GM21825 (cell line): ENCODE results near the gene FOXO6.

Source experiments
- ATAC-seq: cut with Tn5 transposase; IDR thresholded peaks from one replicate; pipeline ENCODE4 v1.9.1; 2021; ENCODE audit warnings: mild to moderate bottlenecking, moderate library complexity; ENCODE audit not compliant: unreplicated experiment

The FOXO6 gene

GRCh38 chr1:41423511-41424191, 62.4 kb downstream of the FOXO6 start:
- ATAC-seq: no peak

DNA sequence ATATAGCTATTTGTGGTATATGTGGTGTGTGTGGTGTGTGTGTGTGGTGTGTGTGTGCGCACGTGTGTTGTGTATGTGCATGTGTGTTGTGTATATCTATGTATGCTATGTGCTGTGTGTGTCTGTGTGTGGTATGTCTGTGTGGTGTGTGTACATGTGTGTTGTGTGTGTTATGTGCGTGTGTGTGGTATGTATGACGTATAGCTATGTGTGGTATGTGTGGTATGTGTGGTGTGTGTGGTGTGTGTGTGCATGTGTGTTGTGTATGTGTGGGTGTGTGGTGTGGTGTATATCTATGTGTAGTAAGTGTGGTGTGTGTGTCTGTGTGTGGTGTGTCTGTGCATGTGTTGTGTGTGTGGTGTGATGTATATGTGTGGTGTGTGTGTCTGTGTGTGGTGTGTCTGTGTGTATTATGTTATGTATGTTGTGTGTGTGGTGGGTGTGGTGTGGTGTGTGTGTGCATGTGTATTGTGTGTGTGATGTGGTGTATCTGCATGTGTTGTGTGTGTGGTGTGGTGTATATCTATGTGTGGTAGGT, 63.4 kb downstream of the FOXO6 start:
- ATAC-seq: no peak

GRCh38 chr1:41425369-41425768, 64.1 kb downstream of the FOXO6 start:
- ATAC-seq: no peak

GRCh38 chr1:41426201-41426890, 65.1 kb downstream of the FOXO6 start:
- no peak for ATAC-seq

GRCh38 chr1:41427122-41427913, 66.1 kb downstream of the FOXO6 start:
- ATAC-seq: no peak

DNA sequence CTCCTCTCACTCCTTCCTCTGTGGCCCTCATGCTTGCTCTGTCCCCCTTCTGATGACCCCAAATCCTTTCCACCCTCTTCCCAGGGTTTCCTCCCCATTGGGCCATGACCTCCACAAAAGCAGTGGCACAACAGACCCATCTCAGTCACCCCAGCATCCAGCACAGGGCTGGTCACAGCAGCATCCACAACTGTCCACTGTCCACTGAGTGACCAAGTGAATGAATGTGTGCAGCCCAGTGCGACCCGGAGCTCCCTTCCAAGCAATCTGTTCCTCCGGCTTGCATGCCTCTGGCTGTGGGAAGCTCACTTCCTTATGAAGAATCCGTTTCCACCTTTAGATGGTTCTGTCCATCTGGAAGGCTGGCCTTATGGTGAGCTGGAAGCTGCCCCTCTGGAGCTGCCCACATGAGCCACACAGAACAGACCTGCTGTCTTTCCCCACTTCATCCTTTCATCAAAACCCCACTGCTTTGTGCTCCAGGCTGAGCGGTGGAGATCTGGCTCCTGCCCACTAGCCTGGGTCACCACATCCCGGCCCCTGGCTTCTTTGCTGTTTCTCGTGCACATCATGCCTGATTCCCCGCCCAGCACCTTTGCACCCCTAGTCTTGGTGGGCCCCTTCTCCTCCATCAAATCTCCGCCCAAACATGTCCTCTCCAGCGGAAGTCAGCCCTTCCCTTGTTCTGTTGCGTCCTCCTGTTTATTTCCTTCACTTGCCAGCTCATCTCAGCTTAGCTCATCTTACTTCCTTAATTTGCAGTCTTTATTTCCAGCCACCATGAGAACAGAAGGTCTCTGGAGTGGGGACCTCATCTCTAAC, 66.9 kb downstream of the FOXO6 start:
- ATAC-seq: no peak

DNA sequence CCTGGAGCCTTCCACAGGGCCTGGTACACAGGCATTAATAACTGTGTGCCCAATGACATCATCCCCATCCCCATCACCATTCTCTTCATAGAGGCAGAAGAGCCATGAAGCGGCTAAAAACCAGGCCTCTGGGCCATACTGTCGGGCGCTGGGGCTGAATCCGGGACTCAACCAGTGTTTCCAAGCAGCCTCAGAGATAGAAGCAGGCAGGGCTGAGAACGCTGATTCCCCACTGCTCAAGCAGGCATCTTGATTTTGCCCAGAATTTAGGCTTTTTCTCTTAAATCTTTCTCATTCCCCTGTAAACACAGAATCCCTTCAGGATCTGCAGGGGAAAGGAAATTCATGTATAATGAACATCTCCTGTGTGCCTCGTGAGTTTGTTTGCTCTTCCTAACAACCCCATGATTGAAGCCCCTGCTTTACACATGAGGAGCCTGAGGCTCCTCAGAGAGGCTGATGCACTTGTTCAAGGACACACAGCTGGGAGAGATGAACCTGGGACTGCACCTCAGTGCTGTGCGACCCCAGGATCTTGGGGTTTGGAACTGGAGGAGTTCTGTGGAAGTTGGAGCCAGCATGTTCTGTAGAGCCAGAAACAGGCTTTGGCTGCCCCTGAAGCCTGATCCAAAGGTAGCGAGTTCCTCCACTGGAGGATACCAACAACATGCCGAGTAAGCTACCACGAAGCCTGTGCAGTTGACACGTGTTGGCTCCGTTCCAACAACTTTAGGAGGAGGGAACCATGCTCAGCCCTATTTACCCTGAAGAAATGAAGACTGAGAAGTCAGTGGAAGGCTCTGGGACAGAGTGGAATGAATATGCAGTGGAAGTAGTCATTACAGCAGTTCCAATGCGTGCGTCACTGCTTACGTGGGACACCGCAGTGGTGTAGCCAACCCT, 67.8 kb downstream of the FOXO6 start:
- no peak for ATAC-seq

- ATAC-seq: no peak
These were observed 68.4 kb downstream of the FOXO6 start for GRCh38 chr1:41429641-41430035.

DNA sequence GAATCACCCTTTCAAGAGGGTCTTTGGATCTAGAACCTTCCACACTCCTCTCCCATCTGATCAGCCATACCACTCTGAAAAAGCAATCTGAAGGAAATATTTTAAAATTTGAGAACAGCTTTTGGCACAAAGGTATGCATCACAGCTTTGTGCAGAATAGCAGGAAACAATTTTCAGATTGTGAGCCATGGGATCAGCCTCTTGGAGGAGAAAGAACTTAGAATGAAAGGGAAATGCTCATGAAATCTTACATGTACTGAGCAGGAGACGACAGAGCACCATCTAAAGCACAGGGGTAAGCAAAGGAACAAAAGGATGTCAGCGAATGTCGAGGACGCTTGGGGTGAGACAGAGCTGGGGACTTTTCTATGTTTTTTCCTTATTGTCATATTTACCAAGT, 68.8 kb downstream of the FOXO6 start:
- no peak for ATAC-seq

- ATAC-seq: no peak
These were observed 69.3 kb downstream of the FOXO6 start for GRCh38 chr1:41430582-41430981.

DNA sequence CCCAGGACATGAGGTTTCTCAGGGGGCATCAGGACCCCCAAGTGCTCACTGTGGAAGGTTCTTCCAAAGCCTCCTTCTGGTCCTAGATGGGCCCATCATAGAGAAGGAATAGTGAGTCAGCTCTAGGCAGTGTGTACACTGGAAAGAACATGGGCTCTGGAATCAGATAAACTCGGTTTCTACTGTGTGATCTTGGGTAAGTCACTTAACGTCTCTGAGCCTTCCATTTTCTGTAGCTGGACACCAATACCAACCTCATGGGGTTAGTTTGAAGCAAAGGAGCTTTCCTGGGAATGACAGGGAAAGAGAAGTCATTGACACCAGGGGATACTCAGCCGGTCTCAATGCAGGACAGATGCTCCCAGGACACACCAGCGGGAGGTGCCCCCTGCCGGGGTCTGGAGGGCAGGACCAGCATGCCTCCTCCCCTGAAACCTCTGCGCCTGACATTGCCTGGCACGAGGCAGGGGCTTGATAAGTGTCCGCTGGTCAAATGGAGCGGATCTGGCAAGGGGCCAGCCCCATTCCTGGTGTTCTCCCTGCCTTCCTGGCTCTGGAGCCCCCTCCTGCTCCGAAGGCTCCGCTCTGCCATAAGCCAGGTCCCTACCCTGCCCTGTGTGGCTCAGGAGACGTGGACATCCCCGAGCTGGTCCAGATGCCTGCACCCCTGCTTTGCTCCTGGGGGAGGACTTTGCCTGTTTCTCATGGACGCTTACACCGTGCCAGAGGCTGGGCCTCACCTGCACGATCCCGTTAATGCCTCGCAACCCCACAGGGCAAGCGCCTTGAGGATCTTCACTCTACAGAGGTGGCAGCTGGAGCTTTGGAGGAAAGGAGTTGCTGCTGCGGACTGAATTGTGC, 70.5 kb downstream of the FOXO6 start:
- ATAC-seq: no peak
